GM04504 (cell line): ENCODE results near the gene FAF2.

ENCODE experiments used
- DNase-seq: peaks from one replicate; pipeline ENCODE4 v3.0.0-alpha.2; 2012; ENCODE audit warnings: low read depth

The FAF2 gene

GRCh38 chr5:176531902-176532493, 83.8 kb downstream of the FAF2 start:
- DNase-seq: no peak

- DNase-seq: no peak
Measured at GRCh38 chr5:176532795-176533194, 84.6 kb downstream of the FAF2 start.

GRCh38 chr5:176533390-176533789, 85.2 kb downstream of the FAF2 start:
- no peak for DNase-seq

- no peak for DNase-seq
Measured at GRCh38 chr5:176533894-176534611, 85.9 kb downstream of the FAF2 start.

- DNase-seq: no peak
Measured at GRCh38 chr5:176534640-176535039, 86.5 kb downstream of the FAF2 start.

- DNase-seq: no peak
Measured at GRCh38 chr5:176535101-176535663, 87.0 kb downstream of the FAF2 start.

- no peak for DNase-seq
Measured at GRCh38 chr5:176535664-176536131, 87.5 kb downstream of the FAF2 start.

GRCh38 chr5:176536132-176536901, 88.1 kb downstream of the FAF2 start:
- peak; percentile 35 for DNase-seq

- DNase-seq: peak; percentile 95
Measured at GRCh38 chr5:176536902-176537553, 88.8 kb downstream of the FAF2 start, which contains the start of gene RNF44. Gene RNF44, minus strand, starts transcription at chr5:176537402. Its CDS starts 4,930 bp downstream, at chr5:176532472.

- peak; percentile 98 for DNase-seq
Measured at GRCh38 chr5:176537554-176538229, 89.5 kb downstream of the FAF2 start.

- no peak for DNase-seq
Measured at GRCh38 chr5:176538230-176538988, 90.2 kb downstream of the FAF2 start.

GRCh38 chr5:176538989-176539384, 90.8 kb downstream of the FAF2 start:
- no peak for DNase-seq

GRCh38 chr5:176540476-176540899, 92.3 kb downstream of the FAF2 start:
- no peak for DNase-seq

- no peak for DNase-seq
Measured at GRCh38 chr5:176540956-176541337, 92.8 kb downstream of the FAF2 start.

- no peak for DNase-seq
Measured at GRCh38 chr5:176541338-176542134, 93.4 kb downstream of the FAF2 start.

GRCh38 chr5:176542135-176542595, 94.0 kb downstream of the FAF2 start:
- DNase-seq: no peak

- DNase-seq: no peak
Measured at GRCh38 chr5:176542596-176543427, 94.6 kb downstream of the FAF2 start.

- DNase-seq: no peak
Measured at GRCh38 chr5:176543428-176544182, 95.4 kb downstream of the FAF2 start.
